Midbrain (tissue), 1 donor: ENCODE results near the gene IFT74.
"Not testable (repeated sequence)": the region's sequence is repeated elsewhere in the genome, so short reads cannot be mapped to it uniquely, and the experiment has no call there.

ENCODE experiments used
- DNase-seq: peaks from one replicate; lab custom pipeline; 2025; lab: John Stamatoyannopoulos, UW

IFT74 gene

GRCh38 chr9:27073841-27074728 is 117.9 kb downstream of the IFT74 start:
- DNase-seq: no peak

GRCh38 chr9:27078685-27079084 is 122.5 kb downstream of the IFT74 start:
- DNase-seq: no peak

- no peak for DNase-seq
Measured at GRCh38 chr9:27085456-27085855, 129.2 kb downstream of the IFT74 start.

- DNase-seq: no peak
Measured at GRCh38 chr9:27086818-27087680, 130.8 kb downstream of the IFT74 start.

GRCh38 chr9:27088981-27089380 is 132.8 kb downstream of the IFT74 start:
- DNase-seq: no peak

GRCh38 chr9:27089706-27090105 is 133.5 kb downstream of the IFT74 start:
- no peak for DNase-seq

GRCh38 chr9:27090231-27090630 is 134.0 kb downstream of the IFT74 start:
- DNase-seq: no peak

- no peak for DNase-seq
Measured at GRCh38 chr9:27090711-27091110, 134.5 kb downstream of the IFT74 start.

GRCh38 chr9:27092496-27092895 is 136.3 kb downstream of the IFT74 start:
- not testable (repeated sequence) for DNase-seq

GRCh38 chr9:27093384-27094067 is 137.3 kb downstream of the IFT74 start:
- DNase-seq: not testable (repeated sequence)

- DNase-seq: no peak
Measured at GRCh38 chr9:27094640-27095298, 138.6 kb downstream of the IFT74 start.

GRCh38 chr9:27107241-27107640 is 151.0 kb downstream of the IFT74 start:
- no peak for DNase-seq

- no peak for DNase-seq
Measured at GRCh38 chr9:27108981-27109541, 152.8 kb downstream of the IFT74 start, which contains the start of gene TEK. TSS of gene TEK (plus strand) at chr9:27109225. CDS start at chr9:27109591, 366 bp downstream.

- DNase-seq: no peak
Measured at GRCh38 chr9:27109621-27110020, 153.4 kb downstream of the IFT74 start.

- DNase-seq: no peak
Measured at GRCh38 chr9:27110181-27110580, 154.0 kb downstream of the IFT74 start.

GRCh38 chr9:27112235-27112634 is 156.0 kb downstream of the IFT74 start:
- no peak for DNase-seq
